ENCODE results near the gene RPS6KA3.

The RPS6KA3 gene

GRCh38 chrX:20248592-20249192 lies 18.0 kb downstream of the RPS6KA3 start:
- no peaks in the 10 kb centered on the region for H3K4me1 ChIP-seq (ENCODE audit: control insufficient read depth, insufficient read depth, low read length)
- no peak overlapping the region for H3K27ac ChIP-seq (ENCODE audit: insufficient read depth, low read depth, low read length, poor library complexity, severe bottlenecking)
- WGBS, 2 experiments = 92 to 100% methylated on average over 6 to 7 of the region's 7 CpGs
- H3K27me3 ChIP-seq (ENCODE audit: control insufficient read depth, insufficient read depth, low read length, poor library complexity, severe bottlenecking) = no peaks in the 10 kb centered on the region
- H3K36me3 ChIP-seq (ENCODE audit: control insufficient read depth, insufficient read depth, low read length) = no peaks in the 10 kb centered on the region
- no peaks in the 10 kb centered on the region for H3K9me3 ChIP-seq (ENCODE audit: control insufficient read depth, low read length)
- no peak overlapping the region for H3K4me3 ChIP-seq (ENCODE audit: insufficient read depth, low read depth, low read length)

DNA sequence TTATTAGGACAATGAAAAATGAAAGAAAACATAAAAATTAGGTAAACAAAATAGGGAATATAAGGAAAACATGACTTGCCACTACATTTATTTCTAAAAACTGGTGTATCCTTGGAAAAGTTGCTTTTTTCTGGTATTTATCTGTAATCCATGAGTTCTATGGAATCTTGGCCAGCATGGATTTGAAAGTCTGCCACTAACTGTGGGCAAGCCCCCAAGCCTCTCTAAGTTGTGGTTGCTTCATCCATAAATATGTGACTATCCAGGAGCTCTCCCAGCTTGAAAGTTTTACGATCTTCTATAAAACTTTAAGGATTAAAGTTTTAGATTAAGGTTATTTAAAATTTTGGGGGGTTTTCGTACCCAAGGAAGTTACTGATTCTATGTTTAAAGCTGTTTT lies 21.8 kb downstream of the RPS6KA3 start:
- Histone ChIP-seq H3K9me3 (ENCODE audit: control insufficient read depth, low read length) (no peaks in the 10 kb centered on the region), H3K4me3 (ENCODE audit: insufficient read depth, low read depth, low read length) (no peak overlapping the region), H3K27me3 (ENCODE audit: control insufficient read depth, insufficient read depth, low read length, poor library complexity, severe bottlenecking) (no peaks in the 10 kb centered on the region), H3K4me1 (ENCODE audit: control insufficient read depth, insufficient read depth, low read length) (no peaks in the 10 kb centered on the region), H3K27ac (ENCODE audit: insufficient read depth, low read depth, low read length, poor library complexity, severe bottlenecking) (no peak overlapping the region), H3K36me3 (ENCODE audit: control insufficient read depth, insufficient read depth, low read length) (no peaks in the 10 kb centered on the region)
- WGBS, 2 experiments = 100% methylated on average over 1 of the region's 2 CpGs; no CpG with 5 or more reads in 1 of the 2 experiments

DNA sequence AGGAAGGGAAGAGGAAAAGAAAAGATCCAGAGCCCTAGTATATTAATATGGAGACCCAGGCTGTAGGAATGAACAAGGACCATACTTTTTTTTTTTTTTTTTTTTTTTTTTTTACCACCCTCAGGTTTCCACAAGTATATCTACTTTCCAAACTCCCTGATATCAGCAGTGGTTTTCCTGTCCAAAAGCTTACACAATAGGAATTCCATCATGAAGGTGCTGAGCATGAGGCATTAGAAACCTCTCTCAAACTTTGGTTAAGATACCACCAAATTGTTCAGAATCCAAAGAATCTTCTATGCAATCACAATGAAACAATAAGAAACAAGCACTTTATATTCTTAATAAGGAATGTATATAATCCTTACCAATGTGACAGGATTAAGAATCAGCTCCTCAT lies 26.5 kb downstream of the RPS6KA3 start:
- H3K9me3 ChIP-seq (ENCODE audit: control insufficient read depth, low read length) = no peaks in the 10 kb centered on the region
- no peak overlapping the region for H3K27ac ChIP-seq (ENCODE audit: insufficient read depth, low read depth, low read length, poor library complexity, severe bottlenecking)
- no peaks in the 10 kb centered on the region for H3K27me3 ChIP-seq (ENCODE audit: control insufficient read depth, insufficient read depth, low read length, poor library complexity, severe bottlenecking)
- H3K4me1 ChIP-seq (ENCODE audit: control insufficient read depth, insufficient read depth, low read length) = no peaks in the 10 kb centered on the region
- no peaks in the 10 kb centered on the region for H3K36me3 ChIP-seq (ENCODE audit: control insufficient read depth, insufficient read depth, low read length)
- H3K4me3 ChIP-seq (ENCODE audit: insufficient read depth, low read depth, low read length) = no peak overlapping the region

DNA sequence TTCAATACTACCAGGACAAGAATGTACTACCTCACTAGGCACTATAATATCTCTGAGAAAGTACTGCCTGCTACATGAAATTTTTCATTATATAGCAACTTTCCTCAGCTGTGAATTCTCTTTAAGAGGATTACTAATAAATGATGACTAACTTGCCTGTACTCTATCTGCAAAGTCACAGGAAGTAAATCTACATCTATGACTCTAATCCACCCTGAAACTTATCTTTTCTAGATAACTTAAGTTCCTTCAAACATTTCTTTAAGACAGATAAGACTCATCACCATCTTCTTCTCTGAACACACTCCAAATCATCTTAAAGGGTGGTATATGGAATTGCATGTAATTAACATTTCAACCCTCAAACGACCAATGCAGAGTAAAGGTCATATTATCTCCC lies 28.8 kb downstream of the RPS6KA3 start:
- H3K4me3 ChIP-seq (ENCODE audit: insufficient read depth, low read depth, low read length) = no peak overlapping the region
- H3K36me3 ChIP-seq (ENCODE audit: control insufficient read depth, insufficient read depth, low read length) = no peaks in the 10 kb centered on the region
- H3K9me3 ChIP-seq (ENCODE audit: control insufficient read depth, low read length) = no peaks in the 10 kb centered on the region
- H3K27ac ChIP-seq (ENCODE audit: insufficient read depth, low read depth, low read length, poor library complexity, severe bottlenecking) = no peak overlapping the region
- H3K27me3 ChIP-seq (ENCODE audit: control insufficient read depth, insufficient read depth, low read length, poor library complexity, severe bottlenecking) = no peaks in the 10 kb centered on the region
- H3K4me1 ChIP-seq (ENCODE audit: control insufficient read depth, insufficient read depth, low read length) = no peaks in the 10 kb centered on the region
- WGBS, 2 experiments = 100% methylated on average over 1 of the region's 1 CpG; no CpG with 5 or more reads in 1 of the 2 experiments

- Histone ChIP-seq H3K9me3 (ENCODE audit: control insufficient read depth, low read length) (no peaks in the 10 kb centered on the region), H3K4me1 (ENCODE audit: control insufficient read depth, insufficient read depth, low read length) (no peaks in the 10 kb centered on the region), H3K36me3 (ENCODE audit: control insufficient read depth, insufficient read depth, low read length) (no peaks in the 10 kb centered on the region), H3K27ac (ENCODE audit: insufficient read depth, low read depth, low read length, poor library complexity, severe bottlenecking) (no peak overlapping the region), H3K4me3 (ENCODE audit: insufficient read depth, low read depth, low read length) (no peak overlapping the region), H3K27me3 (ENCODE audit: control insufficient read depth, insufficient read depth, low read length, poor library complexity, severe bottlenecking) (no peaks in the 10 kb centered on the region)
These were observed 31.0 kb downstream of the RPS6KA3 start for GRCh38 chrX:20235755-20236154.

GRCh38 chrX:20233336-20233735 lies 33.4 kb downstream of the RPS6KA3 start:
- H3K36me3 ChIP-seq (ENCODE audit: control insufficient read depth, insufficient read depth, low read length) = no peaks in the 10 kb centered on the region
- H3K9me3 ChIP-seq (ENCODE audit: control insufficient read depth, low read length) = no peaks in the 10 kb centered on the region
- H3K27ac ChIP-seq (ENCODE audit: insufficient read depth, low read depth, low read length, poor library complexity, severe bottlenecking) = no peak overlapping the region
- H3K27me3 ChIP-seq (ENCODE audit: control insufficient read depth, insufficient read depth, low read length, poor library complexity, severe bottlenecking) = no peaks in the 10 kb centered on the region
- 93 to 100% methylated on average over 2 of the region's 2 CpGs for WGBS, 2 experiments
- no peak overlapping the region for H3K4me3 ChIP-seq (ENCODE audit: insufficient read depth, low read depth, low read length)
- no peaks in the 10 kb centered on the region for H3K4me1 ChIP-seq (ENCODE audit: control insufficient read depth, insufficient read depth, low read length)

GRCh38 chrX:20231598-20231997 lies 35.1 kb downstream of the RPS6KA3 start:
- Histone ChIP-seq H3K27ac (ENCODE audit: insufficient read depth, low read depth, low read length, poor library complexity, severe bottlenecking) (no peak overlapping the region), H3K36me3 (ENCODE audit: control insufficient read depth, insufficient read depth, low read length) (no peaks in the 10 kb centered on the region), H3K4me3 (ENCODE audit: insufficient read depth, low read depth, low read length) (no peak overlapping the region), H3K9me3 (ENCODE audit: control insufficient read depth, low read length) (no peaks in the 10 kb centered on the region), H3K4me1 (ENCODE audit: control insufficient read depth, insufficient read depth, low read length) (no peaks in the 10 kb centered on the region), H3K27me3 (ENCODE audit: control insufficient read depth, insufficient read depth, low read length, poor library complexity, severe bottlenecking) (no peaks in the 10 kb centered on the region)
- WGBS, 2 experiments = 95 to 96% methylated on average over 4 of the region's 4 CpGs

DNA sequence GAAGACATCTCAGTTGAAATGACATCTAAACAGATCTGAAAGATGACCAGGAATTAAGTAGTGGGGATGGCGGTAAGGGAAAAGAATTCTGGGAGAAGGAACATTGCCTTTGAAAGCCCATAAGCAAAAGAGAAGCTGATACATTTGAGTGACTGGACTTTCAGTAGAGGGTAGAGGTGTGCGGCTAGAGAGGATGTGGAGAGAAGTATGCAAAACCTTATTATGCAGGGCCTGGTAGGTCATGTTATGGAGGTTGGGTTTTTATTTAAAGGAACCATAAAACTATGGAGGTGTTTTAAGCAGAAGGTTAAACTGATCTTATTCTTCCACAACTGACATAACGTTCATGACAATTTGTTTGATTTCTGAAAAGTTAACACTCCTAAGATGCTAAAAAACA lies 36.3 kb downstream of the RPS6KA3 start:
- H3K36me3 ChIP-seq (ENCODE audit: control insufficient read depth, insufficient read depth, low read length) = no peaks in the 10 kb centered on the region
- H3K27ac ChIP-seq (ENCODE audit: insufficient read depth, low read depth, low read length, poor library complexity, severe bottlenecking) = no peak overlapping the region
- H3K4me3 ChIP-seq (ENCODE audit: insufficient read depth, low read depth, low read length) = no peak overlapping the region
- no peaks in the 10 kb centered on the region for H3K9me3 ChIP-seq (ENCODE audit: control insufficient read depth, low read length)
- H3K4me1 ChIP-seq (ENCODE audit: control insufficient read depth, insufficient read depth, low read length) = no peaks in the 10 kb centered on the region
- 94% methylated on average over 2 to 3 of the region's 3 CpGs for WGBS, 2 experiments
- H3K27me3 ChIP-seq (ENCODE audit: control insufficient read depth, insufficient read depth, low read length, poor library complexity, severe bottlenecking) = no peaks in the 10 kb centered on the region

GRCh38 chrX:20229155-20229554 lies 37.6 kb downstream of the RPS6KA3 start:
- Histone ChIP-seq H3K27ac (ENCODE audit: insufficient read depth, low read depth, low read length, poor library complexity, severe bottlenecking) (no peak overlapping the region), H3K4me3 (ENCODE audit: insufficient read depth, low read depth, low read length) (no peak overlapping the region), H3K4me1 (ENCODE audit: control insufficient read depth, insufficient read depth, low read length) (no peaks in the 10 kb centered on the region), H3K36me3 (ENCODE audit: control insufficient read depth, insufficient read depth, low read length) (no peaks in the 10 kb centered on the region), H3K9me3 (ENCODE audit: control insufficient read depth, low read length) (no peaks in the 10 kb centered on the region), H3K27me3 (ENCODE audit: control insufficient read depth, insufficient read depth, low read length, poor library complexity, severe bottlenecking) (no peaks in the 10 kb centered on the region)
- WGBS, 2 experiments = 88 to 97% methylated on average over 2 to 3 of the region's 3 CpGs

- WGBS, 2 experiments = 71 to 92% methylated on average over 1 to 2 of the region's 2 CpGs
These were observed 38.5 kb downstream of the RPS6KA3 start for GRCh38 chrX:20228245-20228644.

DNA sequence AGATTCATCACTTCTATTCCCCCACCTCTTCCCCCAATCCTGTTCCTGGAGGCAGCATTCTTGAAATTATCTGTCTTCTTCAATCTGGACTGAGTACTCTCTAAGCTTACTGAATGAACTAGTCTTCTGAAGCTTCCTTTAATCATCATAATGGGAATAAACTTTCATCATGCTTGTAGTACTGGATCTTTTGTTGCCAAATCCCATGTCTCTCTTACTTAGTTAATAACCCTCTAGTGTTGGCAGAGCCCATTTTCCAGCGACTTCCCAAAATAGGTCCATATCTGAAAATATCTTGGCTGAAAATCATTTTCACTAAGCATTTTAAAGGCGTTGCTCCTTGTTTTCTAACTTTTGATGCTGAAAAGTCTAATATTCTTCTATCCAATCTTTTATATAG lies 39.6 kb downstream of the RPS6KA3 start:
- H3K36me3 ChIP-seq (ENCODE audit: control insufficient read depth, insufficient read depth, low read length) = no peaks in the 10 kb centered on the region
- no peak overlapping the region for H3K4me3 ChIP-seq (ENCODE audit: insufficient read depth, low read depth, low read length)
- no peaks in the 10 kb centered on the region for H3K9me3 ChIP-seq (ENCODE audit: control insufficient read depth, low read length)
- H3K4me1 ChIP-seq (ENCODE audit: control insufficient read depth, insufficient read depth, low read length) = no peaks in the 10 kb centered on the region
- 92 to 94% methylated on average over 1 to 2 of the region's 2 CpGs for WGBS, 2 experiments
- H3K27me3 ChIP-seq (ENCODE audit: control insufficient read depth, insufficient read depth, low read length, poor library complexity, severe bottlenecking) = no peaks in the 10 kb centered on the region
- H3K27ac ChIP-seq (ENCODE audit: insufficient read depth, low read depth, low read length, poor library complexity, severe bottlenecking) = no peak overlapping the region

More at GRCh38 chrX:20228245-20228644, 38.5 kb downstream of the RPS6KA3 start:
- H3K9me3 ChIP-seq (ENCODE audit: control insufficient read depth, low read length) = no peaks in the 10 kb centered on the region
- no peaks in the 10 kb centered on the region for H3K27me3 ChIP-seq (ENCODE audit: control insufficient read depth, insufficient read depth, low read length, poor library complexity, severe bottlenecking)
- no peaks in the 10 kb centered on the region for H3K4me1 ChIP-seq (ENCODE audit: control insufficient read depth, insufficient read depth, low read length)
- no peaks in the 10 kb centered on the region for H3K36me3 ChIP-seq (ENCODE audit: control insufficient read depth, insufficient read depth, low read length)
- no peak overlapping the region for H3K4me3 ChIP-seq (ENCODE audit: insufficient read depth, low read depth, low read length)
- H3K27ac ChIP-seq (ENCODE audit: insufficient read depth, low read depth, low read length, poor library complexity, severe bottlenecking) = no peak overlapping the region

All from ectodermal cell (in vitro differentiated cells).